ENCODE measurements around the gene FUT8.
A peak's percentile ranks its signal among the peaks of the same experiment; 100 is the strongest.

The FUT8 gene

GRCh38 chr14:65412032-65412846, at the start of gene FUT8:
FUT8 (plus strand) TSS chr14:65412730; CDS start chr14:65561564, 148,834 bp downstream.
- DNase-seq (ENCODE audit: low spot score), result peak; percentile 69

- DNase-seq (ENCODE audit: low spot score), result no peak
Observed at GRCh38 chr14:65366802-65367565, 45.5 kb upstream of the FUT8 start.

GRCh38 chr14:65369560-65369959, 43.0 kb upstream of the FUT8 start:
- no peak for DNase-seq (ENCODE audit: low spot score)

GRCh38 chr14:65370801-65371248, 41.7 kb upstream of the FUT8 start:
- DNase-seq (ENCODE audit: low spot score), result no peak

GRCh38 chr14:65371784-65372183, 40.7 kb upstream of the FUT8 start:
- no peak for DNase-seq (ENCODE audit: low spot score)

GRCh38 chr14:65373016-65373670, 39.4 kb upstream of the FUT8 start:
- no peak for DNase-seq (ENCODE audit: low spot score)

GRCh38 chr14:65373671-65374039, 38.9 kb upstream of the FUT8 start:
- no peak for DNase-seq (ENCODE audit: low spot score)

- no peak for DNase-seq (ENCODE audit: low spot score)
Observed at GRCh38 chr14:65377576-65377975, 35.0 kb upstream of the FUT8 start.

- no peak for DNase-seq (ENCODE audit: low spot score)
Observed at GRCh38 chr14:65382586-65382985, 29.9 kb upstream of the FUT8 start.

- DNase-seq (ENCODE audit: low spot score), result no peak
Observed at GRCh38 chr14:65387171-65387570, 25.4 kb upstream of the FUT8 start.

- DNase-seq (ENCODE audit: low spot score), result no peak
Observed at GRCh38 chr14:65387628-65388027, 24.9 kb upstream of the FUT8 start.

GRCh38 chr14:65392296-65392695, 20.2 kb upstream of the FUT8 start:
- no peak for DNase-seq (ENCODE audit: low spot score)

- no peak for DNase-seq (ENCODE audit: low spot score)
Observed at GRCh38 chr14:65396082-65396910, 16.2 kb upstream of the FUT8 start.

GRCh38 chr14:65403231-65403630, 9.3 kb upstream of the FUT8 start:
- DNase-seq (ENCODE audit: low spot score), result no peak

GRCh38 chr14:65408113-65408512, 4.4 kb upstream of the FUT8 start:
- no peak for DNase-seq (ENCODE audit: low spot score)

- no peak for DNase-seq (ENCODE audit: low spot score)
Observed at GRCh38 chr14:65410640-65411039, 1.9 kb upstream of the FUT8 start.

GRCh38 chr14:65411656-65412031, 886 bp upstream of the FUT8 start:
- peak; percentile 75 for DNase-seq (ENCODE audit: low spot score)

- no peak for DNase-seq (ENCODE audit: low spot score)
Observed at GRCh38 chr14:65412856-65413738, 567 bp downstream of the FUT8 start.

GRCh38 chr14:65413739-65414045, 1.2 kb downstream of the FUT8 start:
- DNase-seq (ENCODE audit: low spot score), result no peak

- DNase-seq (ENCODE audit: low spot score), result no peak
Observed at GRCh38 chr14:65414961-65415589, 2.5 kb downstream of the FUT8 start.

GRCh38 chr14:65415613-65416012, 3.1 kb downstream of the FUT8 start:
- no peak for DNase-seq (ENCODE audit: low spot score)

Data from HuH-7 (cell line).